Measurements from ENCODE around the gene GARIN3. TPM values are rescaled to one million over a fixed set of nuclear protein-coding genes. Genes with fewer than 3 reads are reported as not detected.

The GARIN3 gene
- total and polyA plus RNA-seq, 2 donors (not counting 3 experiments of a cell fraction or from before 2014, with no cell fraction given), result not detected

DNA sequence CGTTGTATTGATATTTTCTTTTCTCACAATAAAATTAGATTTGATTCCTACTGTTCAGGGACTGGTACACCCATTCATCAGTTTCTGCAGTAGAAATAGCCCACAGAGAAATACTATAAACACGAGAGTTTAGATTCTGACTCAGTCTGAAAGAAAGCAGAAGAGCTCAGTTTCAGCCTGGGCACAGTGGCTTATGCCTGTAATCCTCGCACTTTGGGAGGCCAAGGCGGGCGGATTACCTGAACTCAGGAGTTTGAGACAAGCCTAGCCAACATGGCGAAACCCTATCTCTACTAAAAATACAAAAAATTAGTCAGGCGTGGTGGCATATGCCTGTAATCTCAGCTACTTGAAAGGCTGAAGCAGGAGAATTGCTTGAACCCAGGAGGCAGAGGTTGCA is 23.2 kb upstream of the GARIN3 start:
- intact Hi-C loops (cut with micrococcal nuclease), result no loop called here
- no peaks in the 10 kb centered on the region for H3K9me3 ChIP-seq (replicated peaks; ENCODE audit: control insufficient read depth, insufficient read depth, low read length)
- no peaks in the 10 kb centered on the region for H3K4me1 ChIP-seq (ENCODE audit: control insufficient read depth, extremely low read depth, insufficient read depth, low read length)
- no peak overlapping the region for H3K9ac ChIP-seq (replicated peaks; ENCODE audit: extremely low read depth, insufficient read depth, low read length)
- DNase-seq (ENCODE audit: low read depth, low spot score), result no peak
- H3K27me3 ChIP-seq (ENCODE audit: control insufficient read depth in 2 of 2, insufficient read depth in 2 of 2, low read length in 2 of 2), result no peaks in the 10 kb centered on the region
- no peaks in the 10 kb centered on the region for H3K36me3 ChIP-seq (ENCODE audit: control insufficient read depth in 2 of 2, extremely low read depth in 1 of 2, insufficient read depth in 2 of 2, low read length in 2 of 2)
- dilution Hi-C loops (cut with MboI; ENCODE audit: extremely low pct_ligation_motif_present, low sequenced_read_pairs), result no loop called here
- H3K4me3 ChIP-seq (replicated peaks in 1 of 3; ENCODE audit: insufficient read depth in 1 of 3, low read depth in 1 of 3, low read length in 3 of 3), result no peak overlapping the region
- POLR2A ChIA-PET, result no interaction called here
- FAIRE-seq, result no peak
- TF ChIP-seq MYC (IDR thresholded peaks at IDR 0.05; ENCODE audit: low read depth, low read length) (no peak), POLR2A (IDR thresholded peaks at IDR 0.05; ENCODE audit: low read depth, low read length) (no peak), EZH2 (IDR thresholded peaks at IDR 0.05; ENCODE audit: borderline replicate concordance, low read depth, low read length, severe bottlenecking) (no peak), MAX (IDR thresholded peaks at IDR 0.05; ENCODE audit: insufficient read depth, insufficient read length) (no peak), FOS (IDR thresholded peaks at IDR 0.05; ENCODE audit: borderline replicate concordance, insufficient read depth, low read length) (no peak), JUN (IDR thresholded peaks at IDR 0.05; ENCODE audit: borderline replicate concordance, insufficient read depth, insufficient read length, low read depth) (no peak), POLR2AphosphoS5 (IDR thresholded peaks at IDR 0.05; ENCODE audit: insufficient read depth, low read depth, low read length) (no peak), GATA2 (IDR thresholded peaks at IDR 0.05; ENCODE audit: insufficient read depth, insufficient read length, low read depth, low read length) (no peak)
- TF ChIP-seq, protein P1, sequence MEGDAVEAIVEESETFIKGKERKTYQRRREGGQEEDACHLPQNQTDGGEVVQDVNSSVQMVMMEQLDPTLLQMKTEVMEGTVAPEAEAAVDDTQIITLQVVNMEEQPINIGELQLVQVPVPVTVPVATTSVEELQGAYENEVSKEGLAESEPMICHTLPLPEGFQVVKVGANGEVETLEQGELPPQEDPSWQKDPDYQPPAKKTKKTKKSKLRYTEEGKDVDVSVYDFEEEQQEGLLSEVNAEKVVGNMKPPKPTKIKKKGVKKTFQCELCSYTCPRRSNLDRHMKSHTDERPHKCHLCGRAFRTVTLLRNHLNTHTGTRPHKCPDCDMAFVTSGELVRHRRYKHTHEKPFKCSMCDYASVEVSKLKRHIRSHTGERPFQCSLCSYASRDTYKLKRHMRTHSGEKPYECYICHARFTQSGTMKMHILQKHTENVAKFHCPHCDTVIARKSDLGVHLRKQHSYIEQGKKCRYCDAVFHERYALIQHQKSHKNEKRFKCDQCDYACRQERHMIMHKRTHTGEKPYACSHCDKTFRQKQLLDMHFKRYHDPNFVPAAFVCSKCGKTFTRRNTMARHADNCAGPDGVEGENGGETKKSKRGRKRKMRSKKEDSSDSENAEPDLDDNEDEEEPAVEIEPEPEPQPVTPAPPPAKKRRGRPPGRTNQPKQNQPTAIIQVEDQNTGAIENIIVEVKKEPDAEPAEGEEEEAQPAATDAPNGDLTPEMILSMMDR (IDR thresholded peaks at IDR 0.05; ENCODE audit: extremely low read depth in 1 of 2, insufficient read depth in 1 of 2, low read depth in 1 of 2, low read length in 2 of 2), result no peak
- H3K79me2 ChIP-seq (ENCODE audit: control insufficient read depth, insufficient read depth, low read length), result no peaks in the 10 kb centered on the region
- BruUV-seq (replicated peaks), result no TSS peak
- no peak overlapping the region for H3K27ac ChIP-seq (ENCODE audit: insufficient read depth, low read depth, low read length)
- H4K20me1 ChIP-seq (replicated peaks; ENCODE audit: control insufficient read depth, extremely low read depth, insufficient read depth, low read length), result no peaks in the 10 kb centered on the region
- no peak overlapping the region for H3K4me2 ChIP-seq (ENCODE audit: insufficient read depth, low read length)
- CTCF ChIA-PET, result no interaction called here
- H2AFZ ChIP-seq (ENCODE audit: low read depth, low read length), result no peak overlapping the region
- no peaks in the 10 kb centered on the region for H3K9me1 ChIP-seq (replicated peaks; ENCODE audit: control insufficient read depth, extremely low read depth, insufficient read depth, low read length)
